Lower lobe of right lung (tissue), 2 donors: ENCODE measurements around the gene ZNF662. TPM values are rescaled to one million over a fixed set of nuclear protein-coding genes. Genes with fewer than 3 reads are reported as not detected.

Experiments
- ATAC-seq, 2 donors: fragments of 200-7000 bp; cut with Tn5 transposase; one replicate each; pipeline ENCODE4 v1.9.1; 2020 to 2022; ENCODE audit warnings: mild to moderate bottlenecking in 2 of 2, moderate library complexity in 2 of 2
- DNase-seq: peaks from one replicate; pipeline ENCODE4 v3.0.0-alpha.2; 2020
- H3K27ac ChIP-seq: fragments of 200-600 bp; one replicate; pipeline ENCODE4 v1.8.0; 2022
- H3K27me3 ChIP-seq: fragments of 200-600 bp; one replicate; pipeline ENCODE4 v1.8.0; 2022; ENCODE audit warnings: low read depth
- H3K36me3 ChIP-seq: fragments of 200-600 bp; one replicate; pipeline ENCODE4 v1.8.0; 2022; ENCODE audit warnings: mild to moderate bottlenecking
- H3K4me1 ChIP-seq: fragments of 200-600 bp; one replicate; pipeline ENCODE4 v1.8.0; 2022
- H3K4me3 ChIP-seq: fragments of 200-600 bp; one replicate; pipeline ENCODE4 v1.8.0; 2022; ENCODE audit warnings: mild to moderate bottlenecking
- H3K9me3 ChIP-seq: fragments of 200-600 bp; one replicate; pipeline ENCODE4 v1.8.0; 2022
- intact Hi-C: fragments of 100-400 bp; cut with DNase I; formaldehyde crosslinking; loops from one replicate; pipeline ENCODE4 v1.11.0; 2022
- total RNA-seq: library from RNA; stranded (reverse); fragmentation: NEBNext Ultra II Directional; extraction: Animal tissue kit (Norgen Biotek cat#: 25700); gene quantifications from one replicate; pipeline ENCODE4 v1.2.1, GENCODE V29; 2021
- TF ChIP-seq, protein P1 (sequence below): fragments of 200-600 bp; IDR thresholded peaks from one replicate; pipeline ENCODE4 v1.8.0; 2022; ENCODE audit warnings: antibody characterized with exemption, mild to moderate bottlenecking
- donor health status: DM: no; HTN: yes; CAD: no; lungs with severe emphysema.

Gene ZNF662
- total RNA-seq, 1 donor from 2014 or later = 7.3 TPM

DNA sequence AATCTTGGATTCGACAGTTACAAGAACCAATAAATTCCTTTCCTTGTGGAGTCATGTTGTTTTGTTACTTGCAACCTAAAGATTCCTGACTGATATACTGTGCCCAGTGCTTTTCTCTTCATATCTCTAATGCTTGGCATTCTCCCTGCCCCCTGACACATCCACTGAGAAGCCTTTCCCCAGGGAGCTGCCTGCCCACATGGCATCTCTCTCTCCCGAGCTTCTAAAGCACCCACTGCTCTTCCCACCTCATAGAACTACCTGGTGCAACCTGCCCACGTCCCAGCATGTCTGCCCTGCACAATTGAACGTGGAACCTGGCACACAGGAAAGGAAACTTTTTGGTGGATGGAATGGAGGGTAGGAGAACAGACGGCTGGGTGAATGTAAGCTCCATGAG, 37.1 kb upstream of the ZNF662 start:
- H3K27me3 ChIP-seq = no peaks in the 10 kb centered on the region
- H3K36me3 ChIP-seq = no peaks in the 10 kb centered on the region
- no peak overlapping the region for H3K27ac ChIP-seq
- no peak for ATAC-seq
- no peak overlapping the region for H3K4me3 ChIP-seq
- TF ChIP-seq, protein P1, sequence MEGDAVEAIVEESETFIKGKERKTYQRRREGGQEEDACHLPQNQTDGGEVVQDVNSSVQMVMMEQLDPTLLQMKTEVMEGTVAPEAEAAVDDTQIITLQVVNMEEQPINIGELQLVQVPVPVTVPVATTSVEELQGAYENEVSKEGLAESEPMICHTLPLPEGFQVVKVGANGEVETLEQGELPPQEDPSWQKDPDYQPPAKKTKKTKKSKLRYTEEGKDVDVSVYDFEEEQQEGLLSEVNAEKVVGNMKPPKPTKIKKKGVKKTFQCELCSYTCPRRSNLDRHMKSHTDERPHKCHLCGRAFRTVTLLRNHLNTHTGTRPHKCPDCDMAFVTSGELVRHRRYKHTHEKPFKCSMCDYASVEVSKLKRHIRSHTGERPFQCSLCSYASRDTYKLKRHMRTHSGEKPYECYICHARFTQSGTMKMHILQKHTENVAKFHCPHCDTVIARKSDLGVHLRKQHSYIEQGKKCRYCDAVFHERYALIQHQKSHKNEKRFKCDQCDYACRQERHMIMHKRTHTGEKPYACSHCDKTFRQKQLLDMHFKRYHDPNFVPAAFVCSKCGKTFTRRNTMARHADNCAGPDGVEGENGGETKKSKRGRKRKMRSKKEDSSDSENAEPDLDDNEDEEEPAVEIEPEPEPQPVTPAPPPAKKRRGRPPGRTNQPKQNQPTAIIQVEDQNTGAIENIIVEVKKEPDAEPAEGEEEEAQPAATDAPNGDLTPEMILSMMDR = no peak
- DNase-seq = no peak
- H3K9me3 ChIP-seq = no peaks in the 10 kb centered on the region
- H3K4me1 ChIP-seq = peaks cover 7% of the 10 kb centered on the region
- intact Hi-C loops = no loop called here

DNA sequence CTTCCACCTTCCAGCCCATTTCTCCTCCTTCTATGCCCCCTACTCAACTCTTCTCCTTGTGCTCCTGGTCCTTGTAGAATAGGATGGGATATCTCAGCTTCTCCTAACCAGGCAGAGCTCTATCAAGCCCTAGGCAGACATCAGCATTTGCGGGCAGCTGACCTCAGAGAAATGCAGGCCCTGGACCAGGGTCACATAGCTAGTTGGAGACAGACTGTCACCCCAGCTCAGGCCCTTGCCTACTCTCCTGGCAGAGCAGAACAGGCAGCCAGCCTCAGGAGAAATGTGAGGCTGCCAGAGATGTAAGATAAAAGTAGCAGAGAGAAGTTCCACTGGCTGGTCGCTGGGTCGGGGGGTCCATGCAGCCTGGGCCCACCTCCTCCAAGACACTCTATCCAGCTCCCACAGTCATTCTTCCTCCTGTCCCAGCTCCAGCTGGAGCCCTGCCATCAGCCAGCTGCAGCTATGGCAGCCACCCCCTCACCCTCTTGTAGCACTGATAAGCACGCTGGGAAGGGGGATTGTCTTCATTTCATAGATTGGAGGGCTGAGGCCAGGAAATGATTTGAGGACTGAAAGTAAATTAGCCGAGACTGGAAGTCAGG, 34.2 kb upstream of the ZNF662 start:
- DNase-seq (no peak), ATAC-seq (no peak)
- Histone ChIP-seq H3K4me3 (no peak overlapping the region), H3K27me3 (no peaks in the 10 kb centered on the region), H3K4me1 (peaks cover 7% of the 10 kb centered on the region), H3K9me3 (no peaks in the 10 kb centered on the region), H3K27ac (no peak overlapping the region), H3K36me3 (no peaks in the 10 kb centered on the region)
- intact Hi-C loops = no loop called here
- TF ChIP-seq, protein P1 = no peak

DNA sequence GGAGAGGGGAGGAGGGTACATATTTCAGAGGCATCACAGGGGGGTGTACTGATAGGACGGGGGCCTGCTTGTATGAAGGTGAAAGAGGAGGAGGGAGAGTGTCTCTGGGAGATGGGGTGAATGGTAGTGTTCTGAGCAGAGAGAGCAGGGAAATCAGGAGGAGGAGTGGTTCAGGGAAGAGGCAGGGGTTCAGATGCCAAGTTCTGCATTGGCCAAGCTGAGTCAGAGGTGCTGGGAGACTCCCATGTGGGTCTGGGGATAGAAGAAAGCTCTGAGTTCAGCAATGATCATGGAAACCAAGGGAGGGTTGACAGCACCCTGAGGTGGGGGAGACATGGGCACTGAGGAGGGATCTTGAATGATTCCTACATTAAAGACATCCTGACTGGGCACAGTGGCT, 33.2 kb upstream of the ZNF662 start:
- Histone ChIP-seq H3K4me1 (peaks cover 7% of the 10 kb centered on the region), H3K36me3 (no peaks in the 10 kb centered on the region), H3K9me3 (no peaks in the 10 kb centered on the region), H3K27me3 (no peaks in the 10 kb centered on the region), H3K27ac (no peak overlapping the region), H3K4me3 (no peak overlapping the region)
- DNase-seq = no peak
- TF ChIP-seq, protein P1 = no peak
- intact Hi-C loops = no loop called here
- no peak for ATAC-seq

DNA sequence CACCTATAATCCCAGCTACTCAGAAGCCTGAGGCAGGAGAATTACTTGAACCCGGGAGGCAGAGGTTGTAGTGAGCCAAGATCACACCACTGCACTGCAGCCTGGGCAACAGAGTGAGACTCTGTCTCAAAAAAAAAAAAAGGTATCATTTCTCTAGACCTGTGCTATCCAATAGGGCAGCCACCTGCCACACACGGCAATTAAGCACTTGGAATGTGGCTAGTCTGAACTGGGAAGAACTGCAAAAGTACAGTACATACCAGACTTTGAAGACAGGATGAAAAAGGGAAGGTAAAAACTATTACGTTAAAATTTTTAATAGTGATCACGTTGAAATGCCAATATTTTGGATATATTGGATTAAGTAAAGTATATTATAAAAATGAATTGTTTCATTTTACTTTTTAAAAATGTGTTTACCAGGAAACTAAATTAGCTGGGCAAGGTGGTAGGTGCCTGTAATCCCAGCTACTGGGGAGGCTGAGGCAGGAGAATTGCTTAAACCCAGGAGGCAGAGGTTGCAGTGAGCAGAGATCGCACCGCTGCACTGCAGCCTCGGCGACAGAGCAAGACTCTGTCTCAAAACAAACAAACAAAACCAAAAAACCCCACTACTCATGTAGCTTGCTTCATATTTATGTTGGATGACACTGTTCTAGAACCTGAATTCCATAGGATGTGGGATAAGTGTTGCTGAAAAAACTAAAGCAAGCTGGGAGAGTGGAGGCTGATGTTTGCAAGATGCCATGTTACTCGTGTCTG, 32.5 kb upstream of the ZNF662 start:
- no peak for DNase-seq
- Histone ChIP-seq H3K36me3 (no peaks in the 10 kb centered on the region), H3K27ac (no peak overlapping the region), H3K27me3 (no peaks in the 10 kb centered on the region), H3K9me3 (no peaks in the 10 kb centered on the region), H3K4me1 (peaks cover 7% of the 10 kb centered on the region), H3K4me3 (no peak overlapping the region)
- ATAC-seq = no peak
- intact Hi-C loops = no loop called here
- TF ChIP-seq, protein P1 = no peak

DNA sequence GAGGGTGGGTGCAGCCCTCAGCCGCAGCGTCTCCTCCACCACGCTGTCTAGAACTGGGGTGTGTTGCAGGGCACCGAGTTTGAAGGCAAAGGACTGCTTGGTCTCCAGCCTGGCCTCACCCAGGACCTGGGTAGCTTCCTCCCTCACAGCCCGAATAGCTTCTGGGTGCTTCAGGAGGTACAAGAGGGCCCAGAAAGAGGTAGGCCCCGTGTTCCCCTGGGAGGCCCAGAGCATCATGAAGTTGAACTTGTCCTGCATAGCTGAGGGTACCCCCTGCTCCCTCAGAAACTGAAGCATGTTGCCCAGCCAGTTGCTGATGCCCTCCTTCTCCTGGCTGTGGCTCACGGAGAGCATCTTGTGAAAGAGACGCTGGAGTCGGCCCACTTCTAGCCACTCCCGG, 31.2 kb upstream of the ZNF662 start:
- DNase-seq (no peak), ATAC-seq (no peak)
- intact Hi-C loops = no loop called here
- H3K9me3 ChIP-seq = no peaks in the 10 kb centered on the region
- peaks cover 7% of the 10 kb centered on the region for H3K4me1 ChIP-seq
- H3K27me3 ChIP-seq = no peaks in the 10 kb centered on the region
- H3K27ac ChIP-seq = no peak overlapping the region
- no peaks in the 10 kb centered on the region for H3K36me3 ChIP-seq
- H3K4me3 ChIP-seq = no peak overlapping the region
- TF ChIP-seq, protein P1 = no peak
